Hepatocyte (in vitro differentiated cells): ENCODE data around the gene NUP50.

Experiments used
- EZH2 ChIP-seq: fragments of 200-600 bp; sonication (generic); IDR thresholded peaks from 2 replicates; pipeline ENCODE4 v1.6.1; 2016; ENCODE audit warnings: antibody characterized with exemption, mild to moderate bottlenecking, borderline replicate concordance
- EZH2phosphoT487 ChIP-seq: fragments of 200-600 bp; sonication (generic); IDR thresholded peaks from one replicate; pipeline ENCODE4 v1.6.1; 2018; ENCODE audit warnings: antibody characterized with exemption, mild to moderate bottlenecking, low read depth, moderate library complexity; ENCODE audit not compliant: unreplicated experiment, severe bottlenecking
- TF ChIP-seq, protein P1 (sequence below): fragments of 200-600 bp; sonication (generic); IDR thresholded peaks from 2 replicates; pipeline ENCODE4 v1.5.1; 2016; ENCODE audit warnings: antibody characterized with exemption, mild to moderate bottlenecking; ENCODE audit not compliant: poor library complexity

DNA sequence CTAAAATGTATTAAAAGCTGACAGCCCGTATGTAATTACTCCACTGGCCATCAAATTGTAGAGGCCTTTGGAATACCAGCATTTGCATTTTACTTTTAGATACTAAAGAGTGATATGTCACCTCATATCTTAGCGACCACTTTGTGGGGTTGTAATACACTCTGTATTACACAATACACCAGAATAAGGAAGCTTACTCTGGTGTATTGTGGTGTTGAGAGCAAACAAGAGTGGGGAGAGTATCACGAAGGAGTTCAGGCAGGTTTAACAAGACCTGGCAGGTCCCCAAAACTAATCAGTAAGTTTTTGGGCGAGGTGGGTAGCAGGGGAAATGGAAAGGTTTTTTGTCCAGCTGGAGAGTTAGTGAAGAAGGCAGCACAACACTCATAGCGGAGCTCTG lies 3.2 kb downstream of the NUP50 start:
- TF ChIP-seq, protein P1, sequence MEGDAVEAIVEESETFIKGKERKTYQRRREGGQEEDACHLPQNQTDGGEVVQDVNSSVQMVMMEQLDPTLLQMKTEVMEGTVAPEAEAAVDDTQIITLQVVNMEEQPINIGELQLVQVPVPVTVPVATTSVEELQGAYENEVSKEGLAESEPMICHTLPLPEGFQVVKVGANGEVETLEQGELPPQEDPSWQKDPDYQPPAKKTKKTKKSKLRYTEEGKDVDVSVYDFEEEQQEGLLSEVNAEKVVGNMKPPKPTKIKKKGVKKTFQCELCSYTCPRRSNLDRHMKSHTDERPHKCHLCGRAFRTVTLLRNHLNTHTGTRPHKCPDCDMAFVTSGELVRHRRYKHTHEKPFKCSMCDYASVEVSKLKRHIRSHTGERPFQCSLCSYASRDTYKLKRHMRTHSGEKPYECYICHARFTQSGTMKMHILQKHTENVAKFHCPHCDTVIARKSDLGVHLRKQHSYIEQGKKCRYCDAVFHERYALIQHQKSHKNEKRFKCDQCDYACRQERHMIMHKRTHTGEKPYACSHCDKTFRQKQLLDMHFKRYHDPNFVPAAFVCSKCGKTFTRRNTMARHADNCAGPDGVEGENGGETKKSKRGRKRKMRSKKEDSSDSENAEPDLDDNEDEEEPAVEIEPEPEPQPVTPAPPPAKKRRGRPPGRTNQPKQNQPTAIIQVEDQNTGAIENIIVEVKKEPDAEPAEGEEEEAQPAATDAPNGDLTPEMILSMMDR = no peak
- TF ChIP-seq EZH2 = no peak
- no peak for TF ChIP-seq EZH2phosphoT487
